Cortex of kidney (tissue), 1 donor: Measurements from ENCODE around the gene TBC1D22B.
"Not testable (repeated sequence)": the region's sequence is repeated elsewhere in the genome, so short reads cannot be mapped to it uniquely, and the experiment has no call there.

Experiments
- DNase-seq: peaks from one replicate; lab custom pipeline; 2025; lab: John Stamatoyannopoulos, UW

Gene TBC1D22B

DNA sequence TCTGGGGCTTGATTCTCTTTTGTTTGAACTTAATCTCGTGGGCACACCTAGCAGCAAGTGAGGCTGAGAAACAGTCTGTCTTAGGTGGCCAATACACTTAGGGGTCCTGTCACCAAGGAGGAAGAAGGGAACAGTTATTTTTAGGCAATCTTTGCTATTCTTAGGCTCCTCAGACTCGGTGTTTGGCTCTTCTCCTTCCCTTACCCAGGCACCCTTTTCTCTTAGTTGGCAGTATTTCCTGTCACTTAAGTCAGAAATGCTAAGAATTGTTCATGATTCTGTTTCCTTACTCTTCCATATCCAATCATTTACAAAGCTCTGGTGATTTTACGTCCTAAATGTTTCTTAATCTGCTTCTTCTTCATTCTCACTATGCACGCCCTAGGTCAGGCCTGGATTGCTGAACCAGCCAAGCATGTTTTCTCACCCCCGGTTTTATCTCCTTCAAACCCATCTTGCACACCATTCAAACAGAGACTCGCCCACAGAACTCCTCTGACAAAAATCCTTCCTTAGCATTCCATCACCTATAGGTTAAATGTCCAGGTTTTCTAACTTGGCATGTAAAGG lies 45.6 kb downstream of the TBC1D22B start:
- DNase-seq: no peak

DNA sequence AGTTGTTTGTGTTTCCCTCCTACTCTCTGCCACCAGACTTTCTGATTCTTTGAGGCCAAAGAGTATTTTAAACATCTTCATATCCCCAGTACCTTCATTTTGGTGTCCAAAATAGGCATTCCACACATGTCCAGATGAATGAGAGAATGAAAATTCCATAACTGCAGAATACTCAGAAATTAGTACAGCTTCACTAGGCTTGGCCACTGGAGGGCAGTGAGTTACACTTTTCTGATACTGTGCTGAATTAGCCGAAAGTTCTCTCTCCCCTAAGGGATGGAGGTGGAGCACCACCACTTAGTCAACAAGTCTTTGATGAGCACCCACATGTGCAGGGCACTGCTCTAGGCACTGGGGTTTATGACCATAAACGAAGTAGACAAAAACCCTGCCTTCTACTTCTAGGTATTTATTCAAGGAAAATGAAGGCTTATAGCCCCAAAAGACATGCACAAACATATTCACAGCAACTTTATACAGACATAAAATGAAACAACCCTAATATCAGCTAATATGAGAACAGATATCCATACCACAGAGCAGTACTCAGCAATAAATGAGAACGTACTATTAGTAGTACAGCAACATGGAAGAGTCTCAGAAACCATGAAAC lies 46.4 kb downstream of the TBC1D22B start:
- DNase-seq: no peak

DNA sequence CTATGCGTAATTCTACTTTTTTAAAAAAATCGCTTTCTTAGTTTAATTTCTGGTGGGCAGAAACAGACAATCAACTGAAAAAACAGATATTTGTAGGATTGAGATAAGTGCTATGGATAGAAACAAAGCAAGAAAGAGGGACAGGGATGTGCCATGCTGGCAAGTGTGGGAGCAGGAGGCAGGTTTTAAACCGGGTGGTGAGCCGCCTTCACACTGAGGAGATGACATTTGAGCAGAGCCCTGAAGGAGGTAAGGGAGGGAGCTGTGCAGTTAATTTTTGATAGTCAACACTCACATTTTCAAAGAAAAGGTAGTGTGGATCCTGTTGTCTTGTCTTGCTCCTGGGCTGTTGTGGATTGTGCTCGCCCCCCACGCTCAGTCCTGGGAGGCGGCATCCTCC lies 47.2 kb downstream of the TBC1D22B start:
- no peak for DNase-seq

DNA sequence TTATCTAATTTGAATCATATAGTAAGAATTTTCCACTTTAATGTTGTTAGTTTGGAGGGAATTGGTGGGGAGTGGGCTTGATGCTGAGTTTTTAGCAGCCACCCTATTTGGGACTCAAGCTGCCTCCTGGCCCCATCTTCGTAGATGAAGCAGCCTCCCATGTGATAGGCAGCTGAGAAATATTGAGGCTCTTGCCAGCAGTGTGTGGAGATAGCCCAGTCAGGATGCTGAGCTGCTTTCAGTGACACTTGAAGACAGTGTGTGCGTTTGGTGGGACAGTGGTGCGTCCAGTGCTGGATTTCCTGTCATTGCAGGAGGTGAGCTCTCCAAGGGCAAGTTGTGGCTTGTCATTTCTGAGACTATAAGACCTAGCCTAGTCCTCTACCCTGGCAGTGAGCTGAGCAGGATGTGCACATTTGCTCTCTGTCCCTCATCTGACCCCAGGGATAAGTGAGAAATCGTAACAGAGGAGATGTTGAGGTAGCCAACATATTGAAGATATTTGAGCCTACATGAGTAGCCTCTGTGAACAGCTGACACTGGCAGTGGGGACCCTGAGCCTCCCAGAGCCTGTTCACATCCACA lies 48.4 kb downstream of the TBC1D22B start:
- no peak for DNase-seq

DNA sequence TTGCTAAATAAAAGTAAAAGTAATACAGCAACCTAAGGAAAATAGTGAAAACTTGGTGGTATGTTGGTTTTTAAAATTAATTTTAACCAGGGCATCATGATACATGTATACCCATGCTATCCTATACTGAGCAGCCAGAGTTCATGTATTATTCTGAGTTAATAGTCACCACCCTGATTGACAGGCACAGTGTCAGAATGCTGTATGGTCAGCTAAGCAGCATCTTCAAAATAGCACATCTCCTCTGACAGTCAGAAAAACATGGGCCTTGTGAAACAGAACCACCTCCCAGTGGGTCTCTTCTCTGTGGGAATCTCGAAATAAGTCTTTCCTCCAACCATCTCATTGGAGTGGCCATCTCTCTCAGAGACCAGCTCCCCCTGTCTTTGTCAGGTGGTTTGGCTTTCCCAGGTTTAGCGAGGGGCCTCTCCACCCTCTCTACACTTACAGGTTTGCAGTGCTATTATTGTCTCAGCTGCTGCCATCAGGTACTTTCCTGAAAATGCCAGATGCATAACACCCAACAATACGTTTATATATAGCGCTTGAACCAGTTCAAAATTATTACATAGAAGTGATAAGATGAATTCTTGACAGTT lies 49.2 kb downstream of the TBC1D22B start:
- no peak for DNase-seq

DNA sequence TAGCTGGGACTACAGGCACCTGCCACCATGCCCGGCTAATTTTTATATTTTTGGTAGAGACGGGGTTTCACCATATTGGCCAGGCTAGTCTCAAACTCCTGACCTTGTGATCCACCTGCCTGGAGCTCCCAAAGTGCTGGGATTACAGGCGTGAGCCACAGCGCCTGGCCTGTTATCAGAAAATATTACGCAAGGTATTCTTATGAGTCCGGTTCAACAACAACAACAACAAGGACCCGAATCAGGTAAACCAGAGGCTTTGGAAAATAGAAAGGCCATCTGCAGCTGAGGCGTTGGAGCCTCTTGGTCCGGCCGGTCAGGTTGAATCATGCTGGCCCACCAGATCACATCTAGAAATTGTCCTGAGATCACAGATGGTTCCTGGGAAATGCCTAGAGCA lies 49.9 kb downstream of the TBC1D22B start:
- not testable (repeated sequence) for DNase-seq

DNA sequence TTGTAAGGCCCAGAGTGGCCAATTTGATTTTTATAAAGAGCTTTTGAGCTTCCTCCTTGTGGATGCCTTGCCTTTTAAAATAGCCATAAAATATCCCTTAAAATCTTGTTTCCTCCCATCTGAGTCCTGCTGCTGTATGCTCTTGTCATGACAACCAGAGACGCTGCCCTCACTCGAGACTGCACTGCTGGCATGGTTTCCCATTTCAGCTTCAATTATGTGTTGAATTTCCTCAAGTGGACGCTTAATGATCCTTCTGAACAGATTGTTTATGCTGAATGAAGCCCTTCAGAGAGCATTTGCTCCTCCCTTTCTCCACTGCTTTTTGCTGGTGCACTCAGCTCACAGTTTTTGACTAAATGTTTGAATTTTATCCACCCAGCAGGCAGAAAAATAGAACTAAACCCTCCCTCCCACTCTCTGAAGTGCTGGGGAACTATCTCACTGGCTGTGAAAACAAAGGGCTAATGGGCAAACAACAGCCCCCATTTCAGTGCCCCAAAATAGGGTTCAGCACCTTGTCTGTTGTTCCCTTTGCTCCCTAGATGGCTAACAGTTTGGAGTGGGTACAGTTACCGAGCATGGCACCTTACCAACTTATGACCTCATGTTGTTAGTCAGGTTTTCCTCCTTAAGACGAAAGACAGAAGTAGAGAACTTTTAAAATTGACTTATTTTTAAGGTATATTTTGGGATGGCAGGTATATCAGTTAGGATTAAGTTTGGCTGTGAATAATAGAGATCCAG lies 50.7 kb downstream of the TBC1D22B start:
- DNase-seq: no peak

DNA sequence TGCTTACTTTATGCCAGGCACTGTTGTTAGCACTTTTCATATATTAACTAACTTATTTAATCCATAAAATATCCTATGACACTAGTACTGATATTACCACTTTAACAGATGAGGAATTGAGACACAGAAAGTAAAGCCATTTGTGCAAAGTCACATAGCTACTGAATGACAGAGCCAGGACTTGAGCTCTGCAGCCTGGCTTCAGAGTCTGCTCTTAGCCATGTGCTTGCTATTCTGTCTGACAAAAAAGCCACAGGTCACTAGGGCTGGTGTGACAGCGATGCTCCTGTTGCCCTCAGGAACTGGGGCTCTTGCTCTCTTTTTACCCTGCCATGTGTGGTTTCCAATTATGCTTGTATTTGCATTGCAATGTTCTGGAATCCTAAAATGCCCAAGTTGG lies 51.5 kb downstream of the TBC1D22B start:
- no peak for DNase-seq

DNA sequence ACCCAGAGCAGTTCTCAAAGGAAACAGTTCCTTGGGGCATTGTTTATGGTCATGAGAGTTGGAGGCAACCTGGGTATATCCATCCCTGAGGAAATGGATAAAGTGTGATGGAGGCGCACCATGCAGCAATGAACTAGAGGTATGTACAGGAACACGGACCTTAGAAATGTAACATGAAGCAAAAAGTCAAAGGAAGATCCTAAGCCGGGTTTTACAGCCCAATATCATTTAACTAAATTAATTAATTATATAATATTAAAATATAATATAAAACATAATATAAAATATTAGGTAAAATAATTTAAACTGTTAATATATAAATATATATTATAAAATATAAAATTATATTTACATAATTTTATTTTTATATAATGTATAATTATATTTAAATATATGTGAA lies 52.1 kb downstream of the TBC1D22B start:
- no peak for DNase-seq

DNA sequence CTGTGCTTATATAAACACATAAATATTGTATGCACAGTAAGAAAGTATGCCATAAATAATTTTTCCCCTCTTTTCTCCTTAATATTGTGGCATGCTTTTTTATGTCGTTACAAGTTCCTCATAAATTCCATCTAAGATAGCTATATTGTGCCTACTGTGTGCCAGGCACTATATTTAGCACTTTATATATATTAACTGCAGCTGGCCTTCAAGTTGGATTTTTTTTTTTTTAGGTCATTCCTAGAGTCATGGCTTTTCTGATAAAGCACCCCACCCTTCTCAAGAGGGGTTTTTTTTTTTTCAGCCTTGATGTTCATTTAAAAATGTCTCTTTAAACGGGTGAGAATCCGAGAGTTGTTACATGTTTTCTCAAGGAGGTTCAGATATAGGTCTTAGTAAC lies 53.4 kb downstream of the TBC1D22B start:
- DNase-seq: no peak

DNA sequence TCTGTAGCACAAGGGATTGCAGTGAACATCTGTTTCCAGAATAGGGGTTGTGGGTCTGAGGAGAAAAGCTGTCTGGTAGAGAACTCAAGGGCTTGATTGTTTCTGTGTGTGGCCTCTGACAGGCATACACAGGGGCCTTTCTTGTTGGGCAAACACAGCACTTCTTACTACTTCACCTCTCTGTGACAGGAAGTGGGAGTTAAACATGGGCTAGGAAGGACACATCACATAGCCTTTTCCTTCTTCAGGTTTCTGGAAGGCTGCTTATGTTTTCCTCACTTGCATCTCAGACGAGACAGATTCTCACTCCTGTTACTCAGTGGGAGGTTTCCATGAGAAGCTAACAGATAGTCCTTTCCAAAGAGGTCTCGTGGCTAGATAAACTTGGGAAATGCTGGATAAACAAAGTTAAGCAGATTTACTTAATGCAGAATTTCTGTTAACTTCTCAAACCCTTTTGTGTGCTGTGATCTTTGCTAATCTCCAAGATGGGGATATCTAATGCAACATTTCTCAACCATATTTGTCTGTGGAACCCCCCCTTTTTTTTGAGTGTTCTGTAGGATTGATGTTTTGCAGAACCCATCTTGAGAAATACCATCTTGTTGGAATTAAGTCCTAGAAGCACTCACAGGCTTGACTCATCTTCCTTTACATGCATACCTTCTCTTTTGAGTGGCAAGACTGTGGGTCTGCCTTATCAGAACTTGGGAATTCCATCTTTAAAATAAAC lies 54.3 kb downstream of the TBC1D22B start:
- no peak for DNase-seq

DNA sequence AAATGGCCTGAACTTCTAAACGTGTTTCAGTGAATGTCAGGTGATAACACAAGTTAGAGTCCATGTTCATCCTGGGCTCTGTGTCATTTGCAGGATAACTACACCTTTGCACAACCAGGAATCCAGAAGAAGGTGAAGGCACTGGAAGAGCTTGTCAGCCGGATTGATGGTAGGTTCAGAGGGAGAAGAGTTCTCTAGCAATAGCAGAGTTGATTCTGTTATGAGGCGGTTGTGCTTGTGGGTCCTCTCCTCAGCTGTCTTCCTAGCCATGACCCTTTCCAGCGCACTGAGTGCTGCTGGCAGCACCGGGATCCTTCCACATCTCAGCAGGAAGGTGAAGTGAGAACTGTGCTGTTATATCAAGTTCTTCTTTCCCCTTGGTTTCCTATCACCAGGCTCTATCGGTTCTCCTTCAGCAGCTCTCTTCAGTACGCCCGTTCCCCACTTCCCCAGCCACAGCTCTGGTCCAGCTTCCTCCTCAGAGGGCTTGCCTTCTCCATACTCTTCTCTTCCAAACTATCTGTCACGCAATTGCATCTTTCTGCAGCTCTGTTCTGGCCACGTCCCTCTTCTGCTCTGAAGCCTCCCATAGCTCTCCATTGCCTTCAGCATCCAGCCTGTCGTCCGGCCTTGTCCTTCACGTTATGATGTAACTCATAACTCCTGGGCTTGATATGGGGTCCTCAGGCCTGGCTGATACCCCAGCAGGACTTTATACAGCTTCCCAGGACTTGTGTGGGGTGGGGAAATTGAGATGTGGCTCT lies 56.3 kb downstream of the TBC1D22B start:
- no peak for DNase-seq

DNA sequence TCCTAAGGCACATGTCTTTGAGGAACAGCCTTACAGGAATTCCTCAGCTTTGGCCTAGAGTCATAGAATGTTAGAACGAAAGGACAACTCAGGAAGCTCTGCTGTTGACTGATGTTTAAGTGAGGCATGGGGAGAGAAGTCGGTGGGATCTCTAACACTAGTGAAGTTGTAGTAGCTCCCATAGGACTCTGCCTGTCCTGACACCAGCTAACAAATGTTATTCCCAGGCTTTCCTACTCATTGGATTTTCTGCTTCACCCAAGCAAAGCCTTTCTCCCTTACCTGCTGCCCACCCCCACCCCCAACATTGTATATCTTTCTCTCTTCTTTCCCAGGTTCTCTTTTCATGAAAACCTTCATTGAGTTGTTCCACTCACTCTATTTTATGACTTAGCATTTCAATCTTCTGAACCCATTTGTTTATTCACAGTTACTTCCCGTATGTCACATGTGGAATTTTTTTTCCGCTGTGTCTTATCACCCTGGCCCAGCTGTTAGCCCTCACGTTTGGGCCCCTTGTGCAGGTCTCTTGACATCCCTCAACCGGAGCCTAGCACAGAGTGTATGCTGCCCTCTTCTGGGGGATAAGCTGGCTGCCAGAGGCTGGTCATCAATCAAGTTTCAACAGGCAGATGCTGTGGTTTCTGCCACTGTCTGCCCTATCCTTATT lies 57.0 kb downstream of the TBC1D22B start:
- DNase-seq: no peak

DNA sequence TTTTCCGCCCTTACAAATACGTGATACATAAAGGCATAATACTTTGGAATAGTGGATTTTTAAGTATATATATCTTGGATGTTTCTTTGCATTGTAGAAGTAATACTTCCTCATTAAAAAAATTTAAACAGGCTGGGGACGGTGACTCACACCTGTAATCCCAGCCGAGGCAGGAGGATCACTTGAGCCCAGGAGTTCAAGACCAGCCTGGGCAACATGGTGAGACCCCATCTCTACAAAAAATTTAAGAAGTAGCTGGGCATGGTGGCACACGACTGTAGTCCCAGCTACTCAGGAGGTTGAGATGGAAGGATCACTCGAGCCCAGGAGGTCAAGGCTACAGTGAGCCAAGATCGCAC lies 57.6 kb downstream of the TBC1D22B start:
- DNase-seq: no peak

DNA sequence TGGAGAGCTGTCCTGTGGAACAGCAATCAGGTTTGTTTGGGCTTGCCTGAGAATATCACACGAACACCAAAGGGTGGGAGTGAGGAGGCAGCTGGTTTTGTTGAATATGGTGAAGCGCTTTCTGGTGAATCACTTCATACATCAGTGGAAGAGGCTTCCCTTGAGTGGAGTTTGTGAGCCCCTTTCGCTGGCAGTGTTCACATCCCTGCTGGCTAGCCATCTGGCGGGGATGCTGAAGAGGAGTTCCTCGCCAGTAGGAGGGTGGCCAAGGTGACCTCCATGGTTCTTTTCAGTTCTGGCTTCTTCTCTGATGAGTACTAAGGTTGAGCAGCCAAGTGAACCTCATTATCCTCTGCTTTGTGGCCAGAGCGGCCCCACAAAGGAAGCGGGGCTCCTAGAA lies 58.5 kb downstream of the TBC1D22B start:
- no peak for DNase-seq

DNA sequence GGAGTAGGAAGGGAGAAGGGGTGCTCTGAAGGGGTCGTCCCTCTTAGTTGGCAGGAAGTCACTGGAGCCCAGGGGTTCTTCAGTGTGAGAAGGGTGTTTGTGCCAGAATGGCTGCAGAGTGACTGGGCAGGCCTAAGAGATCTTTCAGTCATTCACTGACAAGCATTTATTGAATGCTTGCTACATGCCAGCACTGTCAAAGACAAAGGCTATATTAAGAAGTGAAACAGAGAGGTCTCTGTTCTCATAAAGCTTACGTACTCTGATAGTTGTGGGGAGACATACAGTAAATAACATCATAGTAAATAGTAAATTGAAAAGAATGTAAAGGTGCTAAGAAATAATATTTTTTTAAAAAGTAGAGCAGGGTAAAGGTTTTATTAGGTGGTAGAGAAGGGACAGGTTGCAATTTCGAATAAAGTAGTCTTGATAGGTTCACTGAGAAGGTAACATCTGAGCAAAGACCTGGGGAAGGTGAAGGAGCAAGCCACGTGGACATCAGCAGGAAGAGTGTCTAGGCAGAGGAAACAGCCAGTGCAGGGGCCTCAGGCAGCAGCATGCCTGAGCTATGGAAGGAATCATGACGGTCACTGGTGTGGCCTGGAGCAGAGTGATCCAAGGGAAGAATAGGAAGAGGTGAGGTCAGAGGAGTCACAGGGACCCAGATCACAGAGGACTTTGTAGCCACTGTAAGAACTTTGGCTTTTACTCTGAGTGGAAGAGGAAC lies 59.9 kb downstream of the TBC1D22B start:
- DNase-seq: no peak

DNA sequence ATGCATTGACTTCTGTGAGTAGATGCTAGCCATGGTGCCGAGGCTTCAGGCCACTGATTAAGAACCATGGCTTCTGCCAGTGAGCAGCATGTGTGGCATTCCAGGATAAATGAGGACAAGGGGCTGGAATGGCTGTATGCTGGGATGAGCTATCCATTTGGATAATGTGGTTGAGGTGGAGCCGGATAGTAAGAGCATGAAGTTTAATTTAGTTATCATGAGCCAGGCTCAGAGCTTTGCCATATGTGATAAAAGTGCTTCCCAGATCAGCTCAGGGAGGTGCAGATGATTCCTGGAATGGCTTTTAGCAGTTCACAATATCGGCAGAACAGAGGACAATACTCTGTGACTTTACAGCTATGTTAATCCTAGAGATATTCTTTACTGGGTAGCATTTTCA lies 61.6 kb downstream of the TBC1D22B start:
- no peak for DNase-seq

DNA sequence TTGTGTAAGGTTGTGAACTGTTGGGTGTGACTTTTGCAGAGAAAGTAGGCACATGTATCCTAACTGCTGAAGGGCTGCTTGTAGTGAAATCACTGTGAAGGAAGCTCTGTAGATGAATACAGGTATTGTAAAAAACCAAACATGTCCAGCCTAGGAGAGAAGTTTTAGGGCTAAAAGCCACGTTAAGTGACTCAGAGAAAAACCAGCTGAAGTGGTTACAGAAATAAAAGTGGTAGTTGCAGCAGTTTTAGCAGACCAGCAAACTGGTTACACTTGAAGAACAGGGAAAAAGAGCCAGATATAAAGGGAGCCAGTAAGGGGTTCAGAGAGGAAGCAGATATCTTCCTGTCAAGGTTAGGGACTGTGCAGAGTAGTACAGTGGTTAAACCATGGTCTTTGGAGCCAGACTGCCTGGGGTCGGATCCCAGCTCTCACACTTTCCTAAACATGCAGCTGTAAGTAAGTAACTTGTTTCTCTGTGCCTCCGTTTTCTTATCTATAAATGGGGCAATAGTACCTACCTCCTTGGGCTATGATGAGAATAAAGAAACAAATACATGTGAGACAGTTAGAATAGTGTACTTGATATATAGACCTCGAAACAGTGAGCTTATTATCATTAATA lies 62.4 kb downstream of the TBC1D22B start:
- no peak for DNase-seq

DNA sequence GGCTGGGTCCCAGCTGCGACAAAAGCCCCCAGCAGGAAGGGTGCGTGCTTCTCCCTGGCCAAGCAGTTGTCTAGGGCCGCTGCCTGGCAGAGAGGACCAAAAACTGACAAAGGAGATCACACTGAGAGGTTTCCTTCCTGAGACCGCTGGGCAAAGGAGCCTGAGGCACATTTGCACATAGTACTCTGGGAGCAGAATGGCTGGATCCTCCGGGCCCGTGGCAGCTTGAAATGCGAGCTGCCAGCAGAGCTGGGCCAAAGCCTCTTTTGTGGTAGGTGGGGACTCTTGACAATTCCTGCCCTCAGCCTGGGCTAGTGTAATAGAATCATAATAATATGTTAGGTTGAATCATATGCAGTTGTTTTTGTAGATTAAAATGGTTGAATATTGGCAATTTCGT lies 63.1 kb downstream of the TBC1D22B start:
- no peak for DNase-seq

DNA sequence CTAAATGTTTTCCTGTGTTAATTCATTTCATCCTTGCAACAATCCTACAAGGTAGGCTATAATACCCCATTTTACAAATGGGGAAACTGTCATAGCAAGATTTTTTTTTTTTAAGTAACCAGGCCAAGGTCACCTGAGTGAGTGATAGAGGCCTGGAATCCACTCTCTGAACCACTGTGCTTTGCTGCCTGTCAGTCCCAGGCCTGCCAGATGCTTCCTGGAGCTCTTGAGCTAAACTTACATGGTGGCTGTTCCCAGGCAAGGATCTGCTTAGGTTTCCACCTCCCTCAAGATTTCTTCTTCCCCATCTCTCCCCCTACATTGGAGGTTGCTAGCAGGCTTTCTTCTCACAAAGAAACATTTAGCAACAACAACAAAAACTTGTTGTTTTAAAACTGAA lies 63.5 kb downstream of the TBC1D22B start:
- no peak for DNase-seq
